GM18499 (cell line): ENCODE measurements around the gene IGSF21.

Experiments
- ATAC-seq: cut with Tn5 transposase; IDR thresholded peaks from one replicate; pipeline ENCODE4 v1.9.1; 2021; ENCODE audit warnings: moderate number of reproducible peaks; ENCODE audit not compliant: insufficient read depth, unreplicated experiment

Gene IGSF21

DNA sequence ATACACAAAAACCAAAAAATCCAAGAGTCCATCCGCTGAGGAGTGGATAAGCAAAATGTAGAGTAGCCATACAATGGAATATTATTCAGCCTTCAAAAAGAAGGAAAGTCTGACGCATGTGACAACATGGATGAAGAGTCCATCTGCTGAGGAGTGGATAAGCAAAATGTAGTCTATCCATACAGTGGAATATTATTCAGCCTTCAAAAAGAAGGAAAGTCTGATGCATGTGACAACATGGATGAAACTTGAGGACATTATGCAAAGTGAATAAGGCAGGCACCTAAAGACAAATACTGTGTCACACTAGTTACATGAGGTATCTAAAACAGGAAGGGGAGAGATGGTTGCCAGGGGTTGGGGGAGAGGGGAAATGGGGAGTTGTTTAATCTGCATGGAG lies 14.0 kb upstream of the IGSF21 start:
- ATAC-seq: no peak

DNA sequence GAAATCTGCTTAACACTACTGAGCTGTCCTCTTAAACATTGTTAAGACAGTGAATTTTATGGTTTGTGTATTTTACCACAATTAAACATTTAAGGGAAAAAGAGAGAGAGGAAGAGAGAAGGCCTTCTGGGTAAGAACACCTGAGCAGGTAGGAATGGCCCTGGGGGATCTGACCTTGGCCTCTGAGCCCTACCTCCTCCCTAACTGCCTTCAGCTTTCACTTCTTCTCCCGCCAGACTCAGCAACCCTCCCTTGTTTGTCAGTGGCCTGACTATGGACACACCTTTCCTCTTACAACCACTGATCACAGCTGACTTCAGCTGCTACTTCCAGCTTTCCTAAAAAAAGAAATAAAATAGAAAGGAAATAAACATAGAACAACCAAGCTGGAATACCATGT lies 13.5 kb upstream of the IGSF21 start:
- ATAC-seq: no peak

DNA sequence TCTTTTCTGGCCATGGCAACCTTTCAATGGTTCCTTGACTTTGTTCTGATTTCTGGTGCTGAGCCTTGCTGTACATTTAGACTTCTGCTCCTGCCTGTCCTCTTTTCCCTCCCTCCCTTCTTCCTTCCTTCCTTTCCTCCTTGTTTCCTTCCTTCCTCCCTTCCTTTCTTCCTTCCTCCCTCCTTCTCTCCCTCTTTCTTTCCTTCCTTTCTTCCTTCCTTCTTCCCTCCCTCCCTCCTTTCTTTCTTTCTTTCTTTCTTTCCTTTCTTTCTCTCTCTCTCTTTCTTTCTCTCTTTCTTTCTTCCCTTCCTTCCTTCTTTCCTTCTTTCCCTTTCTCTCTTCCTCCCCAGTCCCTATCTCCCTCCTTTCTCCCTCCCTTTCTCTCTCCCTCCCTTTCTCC lies 10.4 kb upstream of the IGSF21 start:
- no peak for ATAC-seq

DNA sequence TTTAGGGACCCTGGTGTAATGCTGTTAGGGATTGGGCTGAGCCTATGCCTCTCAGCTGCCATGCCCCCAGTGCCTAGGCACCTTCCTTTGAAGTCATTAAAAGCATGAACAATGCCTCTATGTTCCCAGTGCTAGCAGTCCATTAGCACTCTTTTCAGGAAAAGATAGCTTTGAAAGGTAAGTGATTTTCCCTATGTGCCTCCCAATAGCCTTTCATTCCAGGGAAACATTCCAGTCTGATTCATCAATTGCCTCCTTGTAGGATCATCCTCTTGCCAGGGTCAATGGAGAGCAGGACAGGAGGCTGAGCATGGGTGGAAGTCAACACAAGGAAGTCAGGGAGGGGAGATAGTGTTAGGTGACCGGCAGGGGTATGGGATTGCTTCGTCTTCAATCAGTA lies 8.6 kb upstream of the IGSF21 start:
- ATAC-seq: no peak

DNA sequence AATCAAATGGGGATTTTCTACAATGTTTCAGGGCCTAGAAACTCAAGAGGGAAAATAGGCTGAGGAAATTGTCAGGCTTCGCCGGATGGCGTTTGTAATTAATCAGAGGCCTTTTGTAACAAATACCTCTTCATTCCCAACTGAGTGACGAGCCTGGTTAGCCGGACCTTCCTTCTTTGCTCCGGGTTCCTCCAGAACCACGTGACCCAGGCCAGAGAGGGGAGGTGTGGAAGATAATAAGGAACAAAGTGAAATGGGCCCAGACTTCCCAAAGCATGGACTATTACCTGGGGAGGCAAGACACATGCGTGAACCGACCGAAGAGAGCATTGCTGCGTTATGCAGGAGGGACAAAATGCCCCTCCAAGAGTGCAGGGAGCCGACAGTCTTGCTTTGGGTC lies 7.5 kb upstream of the IGSF21 start:
- no peak for ATAC-seq

DNA sequence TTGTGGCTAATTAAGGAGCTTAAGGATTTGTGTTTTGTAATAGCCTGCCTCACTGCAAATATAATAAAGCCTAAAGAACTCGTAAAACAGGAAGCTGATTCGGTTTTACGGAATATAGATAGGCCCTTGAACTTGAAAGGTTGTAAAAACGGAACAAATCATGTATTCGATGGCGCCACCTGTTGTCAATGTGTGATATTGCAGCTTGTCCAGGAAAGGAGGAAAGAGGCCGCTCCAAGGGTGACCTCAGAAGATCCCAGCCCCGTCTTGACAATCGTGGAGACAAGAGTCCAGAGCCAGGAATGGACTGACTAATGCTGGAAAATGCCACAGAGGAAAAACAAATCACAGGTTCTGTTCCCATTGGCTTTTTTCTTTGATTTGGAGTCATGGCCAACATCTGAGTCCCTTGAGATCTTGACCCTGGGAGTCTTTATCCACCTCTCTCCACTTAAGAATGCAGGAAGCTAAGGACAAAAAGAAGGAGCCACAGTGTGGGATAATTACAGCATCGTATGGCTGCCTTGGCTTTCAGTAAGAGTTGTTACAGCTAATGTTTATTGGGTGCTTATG lies 7.0 kb upstream of the IGSF21 start:
- no peak for ATAC-seq

DNA sequence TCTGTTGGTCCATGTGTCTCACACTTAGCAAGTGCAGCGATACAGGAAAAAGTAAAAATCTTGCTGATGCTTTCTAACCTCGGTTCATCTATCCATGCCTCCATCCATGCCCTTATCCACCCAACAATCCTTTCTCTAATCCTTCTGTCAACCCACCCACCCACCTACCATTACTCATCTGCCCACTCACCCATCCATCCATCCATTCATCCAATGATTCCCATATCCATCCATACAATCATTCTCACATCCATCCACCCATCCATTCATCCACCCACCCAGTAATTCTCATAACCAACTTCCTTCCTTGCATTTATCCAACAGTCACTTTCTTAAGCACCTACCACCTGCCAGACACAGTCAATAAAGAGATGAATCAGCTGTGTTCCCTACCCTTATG lies 6.1 kb upstream of the IGSF21 start:
- ATAC-seq: no peak

DNA sequence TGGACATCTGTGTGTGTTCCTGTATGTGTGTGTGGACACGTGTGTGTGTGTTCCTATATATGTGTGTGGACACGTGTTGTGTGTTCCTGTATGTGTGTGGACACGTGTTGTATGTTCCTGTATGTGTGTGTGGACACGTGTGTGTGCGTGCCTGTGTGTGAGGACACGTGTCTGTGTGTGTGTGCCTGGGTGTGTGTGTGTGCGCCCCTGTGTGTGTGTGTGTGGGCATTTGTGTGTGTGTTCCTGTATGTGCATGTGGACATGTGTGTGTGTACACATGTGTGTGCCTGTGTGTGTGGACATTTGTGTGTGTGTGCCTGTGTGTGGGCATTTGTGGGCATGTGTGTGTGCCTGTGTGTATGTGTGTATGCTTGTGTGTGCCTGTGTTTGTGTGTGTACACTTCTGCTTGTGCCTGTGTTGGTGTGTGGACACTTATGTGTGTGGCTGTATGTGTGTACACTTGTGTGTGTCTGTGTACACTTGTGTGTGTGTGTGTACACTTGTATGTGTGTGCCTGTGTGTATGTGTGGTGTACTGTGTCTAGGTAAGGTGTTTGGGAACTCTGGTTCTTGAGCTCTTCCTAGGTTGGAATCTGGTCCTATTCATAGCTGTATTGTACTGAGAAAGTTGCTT lies 3.7 kb upstream of the IGSF21 start:
- ATAC-seq: no peak

DNA sequence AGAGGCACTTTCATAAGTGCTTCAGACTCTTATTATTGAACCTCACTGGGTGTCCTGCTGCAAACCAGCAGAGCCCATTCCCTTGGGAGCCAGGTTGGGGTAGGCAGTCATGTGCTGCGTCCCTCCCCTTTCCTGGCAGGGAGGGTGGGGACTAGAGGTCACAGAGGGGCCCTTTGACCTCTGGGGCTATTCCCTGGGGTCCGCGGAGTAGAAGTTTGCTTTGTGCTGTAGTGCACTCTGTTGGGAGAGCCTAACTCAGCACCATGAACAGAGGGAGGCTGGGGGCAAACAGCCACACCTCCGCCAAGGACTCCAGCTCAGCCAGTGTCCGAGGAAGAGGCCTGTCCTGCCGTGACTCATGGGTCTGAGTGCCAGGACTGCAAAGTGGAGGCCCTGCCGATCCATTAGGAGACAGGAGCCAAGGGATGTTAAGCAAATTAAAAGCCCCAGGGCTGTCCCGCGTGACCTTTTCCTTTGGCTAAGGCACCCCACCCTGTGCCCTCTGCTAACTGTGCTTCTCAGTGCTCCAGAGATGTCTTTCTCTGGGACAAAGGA lies 3.0 kb upstream of the IGSF21 start:
- no peak for ATAC-seq

DNA sequence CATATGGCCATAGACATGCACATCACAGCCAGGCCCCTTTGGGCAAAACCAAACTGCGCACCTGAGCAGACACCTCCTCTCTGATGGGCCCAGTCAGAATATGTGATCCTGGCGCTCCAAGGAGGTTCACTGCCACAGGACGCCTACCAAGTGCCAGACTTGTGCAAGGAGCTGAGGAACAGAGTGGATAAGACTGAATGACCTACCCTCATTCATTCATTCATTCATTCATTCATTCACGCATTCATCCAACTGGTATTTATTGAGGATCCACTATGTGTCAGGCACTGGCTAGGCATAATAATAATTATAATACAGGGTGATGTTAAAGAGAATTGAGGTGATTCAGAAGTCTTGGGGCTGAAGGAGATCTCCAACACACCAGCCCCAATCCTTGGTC lies 2.4 kb upstream of the IGSF21 start:
- ATAC-seq: no peak

DNA sequence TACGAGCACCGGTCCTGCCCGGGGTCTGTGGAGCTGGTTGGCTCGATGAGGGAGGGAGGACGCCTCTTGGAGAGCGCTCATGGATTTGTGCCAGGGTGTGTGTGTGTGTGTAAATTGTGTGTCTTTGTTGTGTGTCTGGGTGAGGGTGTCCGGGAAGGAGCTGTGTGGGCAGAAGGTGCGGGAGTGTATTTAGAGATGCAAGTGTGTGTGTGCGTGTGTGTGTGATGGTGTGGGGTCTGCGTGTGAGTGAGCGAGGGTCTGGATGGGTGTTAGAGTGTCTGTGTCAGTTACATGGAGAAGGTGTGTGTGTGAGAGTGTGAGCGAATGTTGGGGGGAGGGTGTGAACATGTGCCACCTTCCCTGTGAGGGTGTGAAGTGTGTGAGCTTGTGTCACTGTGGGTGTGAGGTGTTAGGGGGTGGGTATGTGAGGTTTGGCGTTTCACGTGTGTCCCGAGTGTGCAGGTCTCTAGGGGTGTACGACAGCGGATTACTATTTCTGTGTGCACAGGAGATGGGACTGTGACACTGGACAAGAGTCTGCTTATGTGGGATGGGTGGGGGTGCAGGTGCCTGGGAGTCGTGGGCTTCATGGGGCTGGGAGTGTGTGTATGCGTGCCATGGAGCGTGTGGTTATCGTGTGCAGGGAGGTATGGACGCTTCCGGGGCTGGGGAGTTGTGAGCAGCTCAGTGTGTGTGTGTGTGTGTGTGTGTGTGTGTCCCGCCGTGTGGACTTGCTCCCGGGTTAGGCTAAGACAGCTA lies 880 bp downstream of the IGSF21 start:
- ATAC-seq: no peak

DNA sequence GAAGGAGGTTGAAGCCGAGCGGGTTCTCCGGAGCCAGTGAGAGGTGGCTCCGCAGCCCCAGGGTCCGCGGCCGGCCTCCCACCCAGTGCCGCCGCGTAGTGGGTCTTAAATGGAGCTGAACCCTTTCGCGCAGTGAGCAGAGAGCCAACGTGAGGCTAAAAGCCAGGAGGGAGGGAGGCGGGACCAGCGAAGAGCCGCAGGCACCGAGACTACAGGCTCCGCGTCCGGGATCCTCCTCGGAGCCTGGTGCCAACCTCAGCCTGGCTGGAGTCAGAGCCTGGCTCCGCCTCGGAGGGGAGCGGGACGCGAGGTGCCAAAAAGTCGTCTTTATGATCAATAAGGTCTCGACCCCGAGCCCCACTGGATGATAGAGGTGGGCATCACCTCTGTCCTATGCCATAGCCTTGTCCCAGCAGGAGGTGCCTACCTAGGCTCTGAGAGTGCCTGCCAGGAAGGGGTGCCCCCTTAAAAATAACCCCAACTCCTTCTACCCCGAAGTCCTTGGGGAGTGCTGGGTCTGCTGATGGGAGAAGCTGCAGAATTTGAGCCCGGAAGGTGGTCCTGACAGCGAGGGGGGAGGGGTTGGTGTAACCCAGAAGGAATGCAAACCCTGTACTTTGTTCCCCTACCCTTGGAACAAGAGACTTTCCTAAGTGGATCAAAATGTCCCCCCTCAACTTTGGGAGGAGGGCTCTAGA lies 1.6 kb downstream of the IGSF21 start:
- no peak for ATAC-seq

DNA sequence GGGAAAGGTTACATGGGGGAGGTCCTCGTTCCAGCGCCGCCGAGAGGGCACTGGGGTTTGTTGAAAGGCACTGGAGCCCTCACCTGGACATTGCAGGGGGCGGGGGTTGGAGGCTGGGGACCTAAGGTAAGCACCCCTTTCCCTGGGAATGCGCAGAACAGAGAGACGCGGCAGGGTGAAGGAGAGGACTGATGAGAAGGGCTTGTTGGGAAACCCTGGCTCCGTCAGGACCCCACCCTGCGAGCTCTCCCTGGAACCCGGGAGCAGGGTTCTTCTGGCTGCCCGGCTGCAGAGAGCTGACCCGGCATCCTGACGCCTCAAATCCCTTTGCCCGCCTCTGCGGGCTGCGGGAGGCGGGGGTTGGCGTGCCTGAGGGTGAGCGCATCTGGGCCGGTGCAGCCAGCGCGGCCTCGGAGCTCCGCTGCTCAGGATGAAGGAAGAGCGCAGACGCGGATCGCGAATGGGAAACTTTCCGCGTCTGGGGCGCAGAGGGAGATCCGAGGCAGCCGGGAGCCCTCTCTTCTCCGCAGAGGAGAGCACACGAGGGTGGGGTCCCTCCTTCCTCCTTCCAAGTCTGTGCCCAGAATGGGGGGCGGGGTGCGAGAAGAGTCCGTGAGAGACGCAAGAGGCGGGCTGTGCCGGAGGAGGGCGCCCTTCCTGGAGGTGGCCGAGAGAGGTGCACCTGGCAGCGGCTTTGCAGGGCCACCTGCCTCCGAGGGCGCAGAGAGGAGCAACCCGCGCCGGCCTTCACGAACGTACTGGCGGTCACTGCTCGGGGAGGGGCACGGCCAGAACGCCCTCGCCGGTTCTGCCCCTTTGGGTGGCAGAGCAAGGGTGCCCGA lies 2.4 kb downstream of the IGSF21 start:
- no peak for ATAC-seq

DNA sequence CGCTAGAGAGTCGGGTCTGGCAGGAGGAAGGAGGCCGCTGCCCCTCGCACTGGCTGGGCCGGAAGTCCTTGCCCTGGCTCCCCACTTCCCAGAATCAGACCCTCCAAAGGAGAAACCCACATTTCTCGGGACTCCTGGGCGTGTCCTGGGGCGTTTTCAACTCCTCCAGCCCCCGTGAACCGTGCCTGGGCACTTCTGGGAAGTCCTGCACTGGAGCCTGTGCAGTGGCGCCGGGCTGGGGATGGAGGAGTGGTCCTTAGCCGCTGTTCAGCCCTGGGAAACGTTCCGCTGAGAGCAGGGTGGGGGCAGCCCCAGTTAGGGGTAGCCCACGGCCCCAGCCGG lies 3.0 kb downstream of the IGSF21 start:
- no peak for ATAC-seq

DNA sequence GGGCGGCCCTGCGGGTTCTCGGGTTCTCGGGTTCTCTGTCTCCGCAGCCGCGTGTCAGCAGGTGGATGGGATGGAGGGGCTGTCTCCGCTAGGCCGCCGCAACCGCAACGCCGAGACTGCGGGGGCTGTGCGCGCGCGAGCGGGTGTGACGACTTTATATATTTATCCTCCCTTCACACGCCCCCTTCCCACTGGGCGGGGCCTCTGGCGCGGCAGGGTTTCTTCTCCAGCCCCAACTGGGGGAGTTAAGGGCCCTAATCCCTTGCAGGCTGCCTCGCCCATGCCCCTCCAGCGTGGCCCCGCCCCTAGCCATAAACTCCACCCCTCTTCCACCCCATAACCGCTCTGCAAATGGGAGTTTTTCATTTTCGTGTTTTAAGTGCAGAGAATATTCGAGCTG lies 3.4 kb downstream of the IGSF21 start:
- ATAC-seq: no peak

DNA sequence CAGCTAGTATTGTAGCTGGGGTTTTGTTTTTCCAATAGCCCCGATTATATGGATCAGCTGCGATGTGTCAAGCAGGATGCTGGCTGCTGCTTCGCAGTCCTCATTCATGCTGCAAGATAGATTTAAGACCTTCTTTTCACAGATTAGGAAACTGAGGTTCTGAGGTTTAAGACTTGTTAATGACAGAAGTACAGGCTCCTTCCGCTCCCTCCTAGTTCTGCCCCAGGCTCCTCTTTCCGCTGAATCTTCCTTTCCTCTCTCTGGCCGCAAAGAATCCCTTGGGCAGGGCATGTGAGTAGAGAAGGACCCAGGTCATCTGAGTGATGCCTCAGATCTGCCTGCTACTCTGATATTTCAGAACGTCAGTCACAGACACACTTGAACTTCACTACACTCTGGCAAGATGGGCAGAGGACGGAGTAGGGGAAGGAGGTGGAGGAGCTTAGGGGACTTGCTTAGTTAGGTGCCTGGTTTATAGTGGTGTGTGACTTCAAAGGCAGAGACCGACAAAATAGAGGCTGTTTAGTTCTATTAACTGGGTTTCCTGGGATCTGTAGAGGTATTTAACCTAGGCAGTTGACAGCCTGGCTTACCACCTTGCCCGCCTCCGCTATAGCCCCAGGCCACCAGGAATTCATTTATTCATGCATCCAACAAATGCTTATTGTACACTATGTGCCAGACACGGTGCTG lies 4.2 kb downstream of the IGSF21 start:
- ATAC-seq: no peak

DNA sequence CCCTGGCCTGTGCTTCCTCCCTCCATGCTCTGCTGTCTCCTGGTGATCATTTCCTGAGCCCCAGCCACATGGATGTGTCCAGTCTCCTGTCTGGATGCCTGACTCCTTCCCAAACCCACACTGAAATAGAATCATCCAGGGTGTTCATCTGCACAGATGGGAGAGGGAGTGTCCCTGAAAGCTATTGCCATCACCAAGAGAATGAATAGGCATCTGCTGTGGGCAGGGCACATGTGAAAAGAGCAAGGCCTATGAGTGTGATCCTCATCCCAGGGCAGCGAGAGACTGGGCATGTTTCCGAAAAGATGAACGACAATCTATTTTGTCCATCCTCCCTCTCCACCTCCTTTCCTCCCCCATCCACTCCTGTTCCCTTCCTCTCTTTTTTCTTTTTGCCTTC lies 5.0 kb downstream of the IGSF21 start:
- ATAC-seq: no peak

DNA sequence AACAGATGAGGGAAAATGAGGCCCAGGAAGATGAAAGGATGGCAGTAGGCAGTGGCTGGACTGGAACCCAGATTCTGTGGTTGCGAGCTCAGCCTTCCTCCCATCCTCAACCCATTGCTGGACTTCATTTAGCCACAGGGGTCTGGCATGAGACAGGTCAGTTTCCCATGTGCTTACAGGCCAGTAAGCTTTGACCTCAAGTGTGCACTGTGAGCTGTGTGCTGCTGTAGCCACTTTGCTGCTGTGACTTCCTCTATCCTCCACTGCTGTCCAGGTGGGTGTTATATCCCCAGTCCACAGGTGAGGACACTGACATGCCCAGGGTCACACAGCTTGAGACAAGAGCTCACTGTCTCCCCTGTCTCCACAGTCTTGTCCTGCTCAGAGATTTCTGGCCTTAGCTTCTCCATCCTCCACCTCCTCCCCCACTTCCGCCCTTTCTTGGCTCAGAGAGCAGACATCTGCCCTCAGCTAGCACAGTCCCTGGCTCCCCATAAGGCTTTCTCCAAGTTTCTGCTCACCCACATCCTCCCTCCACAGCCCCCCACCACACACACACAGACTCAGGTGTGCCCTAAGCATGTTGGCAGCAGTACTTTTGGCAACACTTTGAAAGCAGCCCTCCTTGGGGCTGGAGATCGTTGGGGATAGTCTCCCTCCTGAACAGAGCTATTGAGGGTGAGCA lies 7.3 kb downstream of the IGSF21 start:
- no peak for ATAC-seq

DNA sequence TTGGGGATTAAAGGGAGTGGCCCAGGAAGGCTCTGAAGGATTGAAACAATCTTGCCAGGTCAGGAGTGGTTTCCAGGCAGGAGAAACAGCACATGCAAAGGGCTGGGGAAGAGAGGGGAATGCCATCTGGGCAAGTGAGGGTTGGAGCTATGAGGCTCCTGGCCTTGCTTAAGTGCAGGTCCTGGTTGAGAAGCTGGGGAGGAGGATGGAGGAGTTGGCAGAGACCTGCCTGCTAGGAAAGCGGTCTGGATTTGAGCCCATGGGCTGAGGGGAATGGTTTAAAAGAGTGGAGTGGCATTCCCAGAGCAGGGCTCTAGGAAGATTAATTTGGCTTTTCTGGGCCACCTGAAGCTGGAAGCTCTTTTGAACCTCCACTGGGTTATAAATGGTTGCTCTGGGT lies 9.2 kb downstream of the IGSF21 start:
- ATAC-seq: no peak
